ENCODE measurements around the gene STX18.

GRCh38 chr4:4439782-4440181 is 102.1 kb downstream of the STX18 start:
- no peak for TF ChIP-seq TAF1 (IDR thresholded peaks at IDR 0.05; ENCODE audit: low read depth, low read length)
- TF ChIP-seq POLR2AphosphoS5 (IDR thresholded peaks at IDR 0.05; ENCODE audit: low read depth, low read length): no peak
- TF ChIP-seq POLR2A (IDR thresholded peaks at IDR 0.05; ENCODE audit: low read depth, low read length): no peak
- no peak for TF ChIP-seq PAX5 (IDR thresholded peaks at IDR 0.05; ENCODE audit: insufficient read depth, low read length, severe bottlenecking)
